GM20000 (cell line): ENCODE data around the gene KLHL2.

ENCODE experiments used
- DNase-seq: peaks from one replicate; pipeline ENCODE4 v3.0.0; 2012; ENCODE audit warnings: low spot score
- TF ChIP-seq, protein P1 (sequence below): IDR thresholded peaks from 2 replicates; pipeline ENCODE4 v1.5.1; 2012; ENCODE audit warnings: mild to moderate bottlenecking, control low read depth; ENCODE audit errors: extremely low read depth, missing control alignments

KLHL2 gene

DNA sequence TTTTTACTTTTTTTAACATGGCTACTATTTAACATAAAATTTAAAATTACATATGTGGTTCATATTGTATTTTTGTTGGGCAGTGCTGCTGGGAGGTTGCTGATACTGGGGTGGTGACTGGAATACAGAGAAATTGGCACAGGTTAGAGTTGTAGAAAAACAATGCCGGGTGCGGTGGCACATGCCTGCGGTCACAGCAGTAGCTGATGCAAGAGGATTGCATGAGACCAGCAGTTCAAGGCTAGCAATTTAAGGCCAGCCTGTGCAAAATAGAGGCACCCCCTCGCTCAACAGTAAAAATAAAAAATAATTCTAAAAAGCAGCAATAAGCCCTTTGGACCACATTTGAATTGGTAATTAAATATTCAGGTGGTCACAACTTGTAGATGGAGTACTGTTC is 159.7 kb downstream of the KLHL2 start:
- TF ChIP-seq, protein P1, sequence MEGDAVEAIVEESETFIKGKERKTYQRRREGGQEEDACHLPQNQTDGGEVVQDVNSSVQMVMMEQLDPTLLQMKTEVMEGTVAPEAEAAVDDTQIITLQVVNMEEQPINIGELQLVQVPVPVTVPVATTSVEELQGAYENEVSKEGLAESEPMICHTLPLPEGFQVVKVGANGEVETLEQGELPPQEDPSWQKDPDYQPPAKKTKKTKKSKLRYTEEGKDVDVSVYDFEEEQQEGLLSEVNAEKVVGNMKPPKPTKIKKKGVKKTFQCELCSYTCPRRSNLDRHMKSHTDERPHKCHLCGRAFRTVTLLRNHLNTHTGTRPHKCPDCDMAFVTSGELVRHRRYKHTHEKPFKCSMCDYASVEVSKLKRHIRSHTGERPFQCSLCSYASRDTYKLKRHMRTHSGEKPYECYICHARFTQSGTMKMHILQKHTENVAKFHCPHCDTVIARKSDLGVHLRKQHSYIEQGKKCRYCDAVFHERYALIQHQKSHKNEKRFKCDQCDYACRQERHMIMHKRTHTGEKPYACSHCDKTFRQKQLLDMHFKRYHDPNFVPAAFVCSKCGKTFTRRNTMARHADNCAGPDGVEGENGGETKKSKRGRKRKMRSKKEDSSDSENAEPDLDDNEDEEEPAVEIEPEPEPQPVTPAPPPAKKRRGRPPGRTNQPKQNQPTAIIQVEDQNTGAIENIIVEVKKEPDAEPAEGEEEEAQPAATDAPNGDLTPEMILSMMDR: no peak

DNA sequence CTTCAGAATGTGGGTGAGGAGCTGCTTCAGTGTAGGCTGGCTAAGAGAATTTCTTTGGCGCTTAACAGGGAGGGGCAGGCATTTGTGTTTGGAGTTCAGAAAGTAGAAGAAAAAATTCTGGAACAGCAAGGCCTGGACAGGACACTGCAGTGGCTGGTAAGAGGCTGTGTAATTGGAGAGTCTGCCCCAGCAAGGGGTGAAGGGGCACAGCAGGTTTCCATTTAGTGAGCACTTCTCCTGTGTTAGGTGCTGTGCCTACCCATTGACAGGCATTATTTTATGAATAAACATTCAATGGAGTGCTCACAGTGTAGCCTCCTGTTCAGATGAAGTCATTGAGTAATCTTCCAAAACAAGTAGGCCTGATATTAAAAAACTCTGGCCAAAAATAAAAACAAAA is 160.8 kb downstream of the KLHL2 start:
- DNase-seq: no peak
- TF ChIP-seq, protein P1: no peak

More for the DNA sequence above, 159.7 kb downstream of the KLHL2 start:
- DNase-seq: no peak

DNA sequence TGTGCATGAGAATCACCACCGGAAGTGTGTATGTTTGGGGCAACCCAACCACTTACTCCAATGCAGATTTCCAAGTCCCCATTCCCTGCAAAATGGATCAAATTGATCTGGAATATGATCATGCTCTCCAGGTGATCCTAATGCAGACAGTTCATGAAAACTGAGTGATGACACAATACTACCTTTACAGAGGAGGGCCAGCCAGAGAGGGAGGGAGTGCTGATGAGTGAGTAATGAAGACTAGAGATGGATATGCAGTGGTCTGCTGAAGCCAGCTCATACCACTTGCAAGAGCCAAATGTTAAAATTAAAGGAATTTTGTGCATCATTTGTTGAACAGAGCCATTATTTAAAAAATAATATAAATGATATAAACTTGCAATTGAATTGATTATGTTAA is 161.2 kb downstream of the KLHL2 start:
- DNase-seq: no peak
- TF ChIP-seq, protein P1: no peak

DNA sequence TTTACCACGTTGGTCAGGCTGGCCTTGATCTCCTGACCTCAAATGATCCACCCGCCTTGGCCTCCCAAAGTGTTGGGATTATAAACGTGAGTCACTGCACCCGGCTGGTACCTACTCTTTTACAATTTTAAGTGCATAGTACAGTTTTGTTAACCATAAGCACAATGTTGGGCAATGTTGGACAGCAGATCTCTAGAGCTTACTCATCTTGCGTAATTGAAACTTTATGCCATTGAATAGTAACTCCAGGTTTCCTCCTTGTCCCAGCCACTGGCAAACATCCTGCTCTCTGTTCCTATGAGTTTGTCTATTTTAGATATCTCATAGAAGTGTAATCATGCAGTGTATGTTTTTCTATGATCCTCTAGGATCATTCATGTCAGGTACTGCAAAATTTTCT is 162.2 kb downstream of the KLHL2 start:
- DNase-seq: no peak
- TF ChIP-seq, protein P1: no peak

DNA sequence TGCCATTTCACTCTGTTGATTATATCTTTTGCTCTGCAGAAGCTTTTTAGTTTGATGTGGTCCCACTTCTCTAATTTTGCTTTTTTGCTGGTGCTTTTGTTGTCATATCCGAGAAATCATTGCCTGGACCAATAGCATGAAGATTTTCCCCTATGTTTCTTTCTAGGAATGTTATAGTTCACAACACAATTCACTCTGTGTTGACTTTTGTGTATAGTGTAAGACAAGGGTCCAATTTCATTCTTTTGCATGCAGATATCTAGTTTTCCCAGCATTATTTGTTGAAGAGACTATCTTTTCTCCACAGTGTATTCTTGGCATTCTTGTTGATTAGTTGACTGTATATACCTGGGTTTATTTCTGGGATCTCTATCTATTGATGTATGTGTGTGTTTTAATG is 163.2 kb downstream of the KLHL2 start:
- TF ChIP-seq, protein P1: no peak
- DNase-seq: no peak
